Keratinocyte (primary cell): ENCODE measurements around the gene KRTAP12-1. TPM values are rescaled to one million over a fixed set of nuclear protein-coding genes. Genes with fewer than 3 reads are reported as not detected.
A peak's percentile ranks its signal among the peaks of the same experiment; 100 is the strongest.

Experiments used
- DNase-seq: peaks from one replicate; pipeline ENCODE4 v3.0.0-alpha.2; 2011; ENCODE audit warnings: low read depth, missing footprints, low spot score
- FAIRE-seq: peaks from 2 replicates; lab custom pipeline; 2011; peaks lifted over from hg19 to GRCh38; lab: Jason Lieb, UNC
- H2AFZ ChIP-seq: 2 replicates; pipeline ENCODE4 v1.6.0; 2012; ENCODE audit warnings: low read length, control low read depth, inconsistent platforms; ENCODE audit not compliant: control insufficient read depth
- H3K27ac ChIP-seq: 2 replicates; pipeline ENCODE4 v1.5.1; 2011; ENCODE audit warnings: low read length; ENCODE audit not compliant: control insufficient read depth, insufficient read depth
- H3K27me3 ChIP-seq: 3 replicates; pipeline ENCODE4 v1.6.0; 2011; ENCODE audit warnings: low read length; ENCODE audit not compliant: control insufficient read depth, insufficient read depth; ENCODE audit errors: extremely low read depth
- H3K36me3 ChIP-seq, 2 experiments: 2 replicates in 1 of 2; 3 replicates in 1 of 2; pipeline ENCODE4 v1.5.1; 2011; ENCODE audit warnings: low read length in 2 of 2, mild to moderate bottlenecking in 1 of 2; ENCODE audit not compliant: control insufficient read depth in 2 of 2, insufficient read depth in 2 of 2; ENCODE audit errors: extremely low read depth in 1 of 2
- H3K4me1 ChIP-seq: 3 replicates; pipeline ENCODE4 v1.5.1; 2011; ENCODE audit warnings: low read length; ENCODE audit not compliant: control insufficient read depth, insufficient read depth; ENCODE audit errors: extremely low read depth
- H3K4me2 ChIP-seq: 3 replicates; pipeline ENCODE4 v1.6.0; 2011; ENCODE audit warnings: low read depth, low read length; ENCODE audit not compliant: control insufficient read depth, insufficient read depth; ENCODE audit errors: extremely low read depth
- H3K4me3 ChIP-seq, 3 experiments: fragments of 200-600 bp in 1 of 3; sonication (generic) in 1 of 3; 2 replicates in 2 of 3; 3 replicates in 1 of 3; pipeline ENCODE4 v1.5.1; 2011 to 2016; ENCODE audit warnings: low read length in 3 of 3, mild to moderate bottlenecking in 3 of 3, control low read depth in 2 of 3, inconsistent platforms in 1 of 3, low read depth in 1 of 3, mixed read lengths in 1 of 3, mixed run types in 1 of 3, moderate library complexity in 1 of 3; ENCODE audit not compliant: control insufficient read depth in 2 of 3, insufficient read depth in 2 of 3; ENCODE audit errors: extremely low read depth in 1 of 3
- H3K79me2 ChIP-seq: 2 replicates; pipeline ENCODE4 v1.6.0; 2012; ENCODE audit warnings: low read length; ENCODE audit not compliant: control insufficient read depth, insufficient read depth
- H3K9ac ChIP-seq: 3 replicates; pipeline ENCODE4 v1.6.0; 2011; ENCODE audit warnings: low read length; ENCODE audit not compliant: control insufficient read depth, insufficient read depth; ENCODE audit errors: extremely low read depth
- H3K9me1 ChIP-seq: 3 replicates; pipeline ENCODE4 v1.6.0; 2011; ENCODE audit warnings: low read length; ENCODE audit not compliant: control insufficient read depth, insufficient read depth; ENCODE audit errors: extremely low read depth
- H3K9me3 ChIP-seq: 2 replicates; pipeline ENCODE4 v1.5.1; 2012; ENCODE audit warnings: low read depth, low read length; ENCODE audit not compliant: control insufficient read depth
- H4K20me1 ChIP-seq: 3 replicates; pipeline ENCODE4 v1.6.0; 2011; ENCODE audit warnings: low read length; ENCODE audit not compliant: control insufficient read depth, insufficient read depth; ENCODE audit errors: extremely low read depth
- EZH2 ChIP-seq: IDR thresholded peaks from one replicate; pipeline ENCODE4 v1.6.1; 2012; ENCODE audit warnings: inconsistent platforms, mild to moderate bottlenecking, low read length, moderate library complexity
- dilution Hi-C: fragments of 300-500 bp; cut with MboI; formaldehyde crosslinking; loops from one replicate; pipeline ENCODE4 v1.7.0; 2020; ENCODE audit warnings: low sequenced_read_pairs; ENCODE audit not compliant: extremely low pct_ligation_motif_present
- polyA plus RNA-seq, 5 experiments: library from polyadenylated mRNA; depleted of rRNA in 3 of 5; stranded (reverse) in 3 of 5; stranded (forward) in 1 of 5; unstranded in 1 of 5; fragments of >200 nt; gene quantifications; 1 replicate in 1 of 5; 2 replicates in 3 of 5; 3 replicates in 1 of 5; pipeline versions ENCODE4 v1.2.1 to v1.2.3, GENCODE V29; 2011 to 2012; ENCODE audit warnings: missing spikeins in 2 of 5, low read depth in 1 of 5, low replicate concordance in 1 of 5
- TF ChIP-seq, protein P1 (sequence below), 3 experiments: IDR thresholded peaks in 1 of 3; conservative IDR thresholded peaks in 1 of 3; optimal IDR thresholded peaks in 1 of 3; 2 replicates in 2 of 3; 3 replicates in 1 of 3; pipeline versions ENCODE3 to v1.5.1; 2011; ENCODE audit warnings: low read length in 3 of 3, mild to moderate bottlenecking in 3 of 3, moderate library complexity in 2 of 3, control low read depth in 1 of 3, inconsistent platforms in 1 of 3; ENCODE audit not compliant: insufficient read depth in 2 of 3; ENCODE audit errors: extremely low read depth in 1 of 3

KRTAP12-1 gene
- polyA plus RNA-seq, 1 donor (not counting 4 experiments of a cell fraction or from before 2014, with no cell fraction given): not detected

DNA sequence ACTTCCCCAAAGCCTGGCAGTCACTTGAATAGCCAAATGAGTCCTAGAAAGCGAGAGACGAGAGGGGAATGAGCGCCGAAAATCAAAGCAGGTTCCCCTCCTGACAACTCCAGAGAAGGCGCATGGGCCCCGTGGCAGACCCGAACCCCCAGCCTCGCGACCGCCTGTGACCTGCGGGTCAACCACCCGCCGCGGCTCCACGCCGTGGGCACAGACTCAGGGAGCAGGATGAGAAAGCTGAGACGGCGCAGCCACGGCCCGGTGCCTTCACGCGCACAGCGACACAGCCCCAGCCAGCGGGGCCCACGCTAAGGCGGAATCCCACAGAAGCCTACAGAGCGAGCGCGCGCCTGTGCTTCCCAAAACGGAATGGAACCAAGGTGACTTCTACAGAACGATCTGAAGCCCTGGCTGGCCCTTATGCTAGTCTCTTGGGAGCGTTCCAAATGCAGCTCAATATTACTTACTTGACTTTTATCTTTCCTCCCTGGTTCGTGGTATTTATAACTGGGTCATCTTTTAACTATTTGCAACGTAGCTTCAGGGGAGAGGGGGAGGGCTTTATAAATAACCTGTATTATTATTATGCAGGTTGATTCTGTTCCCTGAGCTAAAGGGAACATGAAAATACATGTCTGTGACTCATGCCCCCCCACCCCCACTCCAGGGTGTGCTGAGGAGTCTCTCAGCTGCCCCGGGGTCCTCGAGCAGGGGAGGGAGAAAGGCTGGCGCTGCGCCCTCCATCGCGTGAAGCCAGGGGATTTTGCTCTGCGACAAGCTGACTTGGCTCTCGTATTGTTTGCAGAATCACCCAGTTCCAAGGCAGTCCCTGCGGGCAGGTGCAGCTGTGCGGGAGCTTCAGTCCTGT, 27.7 kb upstream of the KRTAP12-1 start:
- peak overlapping the region; percentile 57 for H2AFZ ChIP-seq
- DNase-seq: peak; percentile 59

DNA sequence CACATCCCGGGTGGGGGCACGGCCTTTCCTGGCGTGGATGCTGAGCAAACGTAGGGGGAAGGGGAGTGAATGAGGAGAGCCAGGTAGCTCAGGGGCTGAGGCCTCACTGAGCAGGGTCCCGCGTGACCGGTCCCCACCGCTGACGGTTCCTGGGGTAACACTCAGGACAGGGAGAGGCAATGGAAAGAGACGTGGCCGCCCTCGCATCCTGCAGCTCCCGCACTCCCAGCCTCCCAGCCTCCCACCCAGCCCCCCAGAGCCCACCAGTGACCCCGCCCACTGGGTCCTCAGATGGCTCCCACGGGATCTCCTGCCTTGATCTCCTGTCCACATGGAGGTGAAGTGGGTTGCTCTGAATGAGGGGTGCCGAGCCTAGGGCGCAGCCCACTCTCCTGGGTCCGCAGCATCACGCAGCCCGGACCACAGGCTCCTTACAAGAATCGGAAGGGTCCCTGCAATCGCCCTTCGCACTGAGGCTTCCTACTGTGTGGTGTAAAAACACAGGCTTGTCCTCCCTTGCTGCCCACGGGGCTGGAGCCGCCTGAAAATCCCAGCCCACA, 27.0 kb upstream of the KRTAP12-1 start:
- Histone ChIP-seq H3K27ac (no peak overlapping the region), H3K36me3 (no peaks in the 10 kb centered on the region), H3K9me1 (no peaks in the 10 kb centered on the region), H3K9me3 (peaks cover 4% of the 10 kb centered on the region), H4K20me1 (no peaks in the 10 kb centered on the region), H3K27me3 (peaks cover 63% of the 10 kb centered on the region), H3K4me3 (peak overlapping the region; percentile 14 to 61 (median 59)), H3K4me1 (peaks cover 31% of the 10 kb centered on the region), H3K79me2 (no peaks in the 10 kb centered on the region), H2AFZ (peak overlapping the region; percentile 57), H3K9ac (peak overlapping the region; percentile 26), H3K4me2 (peak overlapping the region; percentile 91)
- TF ChIP-seq, protein P1, sequence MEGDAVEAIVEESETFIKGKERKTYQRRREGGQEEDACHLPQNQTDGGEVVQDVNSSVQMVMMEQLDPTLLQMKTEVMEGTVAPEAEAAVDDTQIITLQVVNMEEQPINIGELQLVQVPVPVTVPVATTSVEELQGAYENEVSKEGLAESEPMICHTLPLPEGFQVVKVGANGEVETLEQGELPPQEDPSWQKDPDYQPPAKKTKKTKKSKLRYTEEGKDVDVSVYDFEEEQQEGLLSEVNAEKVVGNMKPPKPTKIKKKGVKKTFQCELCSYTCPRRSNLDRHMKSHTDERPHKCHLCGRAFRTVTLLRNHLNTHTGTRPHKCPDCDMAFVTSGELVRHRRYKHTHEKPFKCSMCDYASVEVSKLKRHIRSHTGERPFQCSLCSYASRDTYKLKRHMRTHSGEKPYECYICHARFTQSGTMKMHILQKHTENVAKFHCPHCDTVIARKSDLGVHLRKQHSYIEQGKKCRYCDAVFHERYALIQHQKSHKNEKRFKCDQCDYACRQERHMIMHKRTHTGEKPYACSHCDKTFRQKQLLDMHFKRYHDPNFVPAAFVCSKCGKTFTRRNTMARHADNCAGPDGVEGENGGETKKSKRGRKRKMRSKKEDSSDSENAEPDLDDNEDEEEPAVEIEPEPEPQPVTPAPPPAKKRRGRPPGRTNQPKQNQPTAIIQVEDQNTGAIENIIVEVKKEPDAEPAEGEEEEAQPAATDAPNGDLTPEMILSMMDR (optimal IDR thresholded peaks at IDR 0.05 in 1 of 3, IDR thresholded peaks at IDR 0.05 in 1 of 3, conservative IDR thresholded peaks at IDR 0.05 in 1 of 3; ENCODE audit: extremely low read depth in 1 of 3, insufficient read depth in 2 of 3, low read length in 3 of 3): no peak
- TF ChIP-seq EZH2: no peak
- FAIRE-seq (no peak), DNase-seq (no peak)
- dilution Hi-C loops: no loop called here

More for the DNA sequence above, 27.7 kb upstream of the KRTAP12-1 start:
- Histone ChIP-seq H3K27ac (no peak overlapping the region), H3K9me1 (no peaks in the 10 kb centered on the region), H3K27me3 (peaks cover 59% of the 10 kb centered on the region), H3K9me3 (peaks cover 4% of the 10 kb centered on the region), H3K36me3 (no peaks in the 10 kb centered on the region), H3K79me2 (no peaks in the 10 kb centered on the region), H3K4me2 (peak overlapping the region; percentile 91), H3K4me1 (peaks cover 31% of the 10 kb centered on the region), H4K20me1 (no peaks in the 10 kb centered on the region), H3K9ac (peak overlapping the region; percentile 26), H3K4me3 (peak overlapping the region; percentile 14 to 61 (median 59))
- dilution Hi-C loops: no loop called here
- peak; percentile 78 for FAIRE-seq
- TF ChIP-seq EZH2: no peak
- TF ChIP-seq, protein P1 (optimal IDR thresholded peaks at IDR 0.05 in 1 of 3, IDR thresholded peaks at IDR 0.05 in 1 of 3, conservative IDR thresholded peaks at IDR 0.05 in 1 of 3; ENCODE audit: extremely low read depth in 1 of 3, insufficient read depth in 2 of 3, low read length in 3 of 3): no peak
